ENCODE measurements around the gene BANP. TPM values are rescaled to one million over a fixed set of nuclear protein-coding genes. Genes with fewer than 3 reads are reported as not detected.
A peak's percentile ranks its signal among the peaks of the same experiment; 100 is the strongest.
"Not testable (repeated sequence)": the region's sequence is repeated elsewhere in the genome, so short reads cannot be mapped to it uniquely, and the experiment has no call there.

The BANP gene
- total and polyA plus RNA-seq, 2 donors from 2014 or later = 12.4 to 26.3 TPM

DNA sequence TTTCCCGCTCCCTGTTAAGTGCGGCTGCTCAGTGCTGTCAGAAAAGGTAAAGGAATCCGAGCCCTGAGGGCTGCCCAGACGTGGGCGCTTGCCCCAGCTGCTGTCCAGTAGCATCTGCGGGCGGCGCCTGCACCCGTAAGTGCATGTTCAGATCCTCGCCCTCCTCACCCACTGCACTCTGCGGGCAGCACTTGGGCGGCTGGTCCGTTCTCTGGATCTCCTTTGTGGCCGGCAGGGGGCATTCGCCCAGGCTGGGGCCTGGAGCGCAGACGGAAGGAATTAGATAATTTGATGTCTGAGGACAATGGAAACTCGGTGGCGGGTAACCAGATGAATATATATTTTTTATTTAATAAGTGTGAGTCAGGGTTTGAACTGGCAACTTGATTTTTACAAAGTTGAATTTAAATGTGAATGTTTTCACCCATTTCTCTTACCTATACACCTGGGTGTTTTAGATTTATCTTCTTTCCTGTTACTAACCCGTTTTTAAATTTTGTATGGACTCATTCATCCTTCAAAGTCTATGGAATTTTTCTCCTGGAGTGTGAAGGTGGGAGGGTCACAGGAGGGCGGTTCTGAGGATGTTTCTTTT lies 73.4 kb downstream of the BANP start:
- H3K4me1 ChIP-seq (ENCODE audit: control insufficient read depth in 2 of 3, insufficient read depth in 2 of 3, low read depth in 1 of 3, low read length in 3 of 3); H3K9ac ChIP-seq (ENCODE audit: low read length in 3 of 3); H3K27ac ChIP-seq (ENCODE audit: low read depth in 2 of 2, low read length in 2 of 2); FAIRE-seq; H3K36me3 ChIP-seq (ENCODE audit: control insufficient read depth in 2 of 3, insufficient read depth in 3 of 3, low read length in 3 of 3); H3K9me3 ChIP-seq (ENCODE audit: control insufficient read depth in 2 of 3, insufficient read depth in 1 of 3, low read length in 3 of 3); H3K4me3 ChIP-seq (ENCODE audit: low read length in 3 of 3); H3K27me3 ChIP-seq (ENCODE audit: control insufficient read depth, insufficient read depth, low read length); intact Hi-C loops (cut with DNase I): not testable (repeated sequence)
- DNase-seq = peak in 2 of 5 donors; percentile 54 to 60
- TF ChIP-seq, protein P1, sequence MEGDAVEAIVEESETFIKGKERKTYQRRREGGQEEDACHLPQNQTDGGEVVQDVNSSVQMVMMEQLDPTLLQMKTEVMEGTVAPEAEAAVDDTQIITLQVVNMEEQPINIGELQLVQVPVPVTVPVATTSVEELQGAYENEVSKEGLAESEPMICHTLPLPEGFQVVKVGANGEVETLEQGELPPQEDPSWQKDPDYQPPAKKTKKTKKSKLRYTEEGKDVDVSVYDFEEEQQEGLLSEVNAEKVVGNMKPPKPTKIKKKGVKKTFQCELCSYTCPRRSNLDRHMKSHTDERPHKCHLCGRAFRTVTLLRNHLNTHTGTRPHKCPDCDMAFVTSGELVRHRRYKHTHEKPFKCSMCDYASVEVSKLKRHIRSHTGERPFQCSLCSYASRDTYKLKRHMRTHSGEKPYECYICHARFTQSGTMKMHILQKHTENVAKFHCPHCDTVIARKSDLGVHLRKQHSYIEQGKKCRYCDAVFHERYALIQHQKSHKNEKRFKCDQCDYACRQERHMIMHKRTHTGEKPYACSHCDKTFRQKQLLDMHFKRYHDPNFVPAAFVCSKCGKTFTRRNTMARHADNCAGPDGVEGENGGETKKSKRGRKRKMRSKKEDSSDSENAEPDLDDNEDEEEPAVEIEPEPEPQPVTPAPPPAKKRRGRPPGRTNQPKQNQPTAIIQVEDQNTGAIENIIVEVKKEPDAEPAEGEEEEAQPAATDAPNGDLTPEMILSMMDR (IDR thresholded peaks at IDR 0.05; ENCODE audit: borderline replicate concordance, extremely low read depth, insufficient read depth) = peak; percentile 29

DNA sequence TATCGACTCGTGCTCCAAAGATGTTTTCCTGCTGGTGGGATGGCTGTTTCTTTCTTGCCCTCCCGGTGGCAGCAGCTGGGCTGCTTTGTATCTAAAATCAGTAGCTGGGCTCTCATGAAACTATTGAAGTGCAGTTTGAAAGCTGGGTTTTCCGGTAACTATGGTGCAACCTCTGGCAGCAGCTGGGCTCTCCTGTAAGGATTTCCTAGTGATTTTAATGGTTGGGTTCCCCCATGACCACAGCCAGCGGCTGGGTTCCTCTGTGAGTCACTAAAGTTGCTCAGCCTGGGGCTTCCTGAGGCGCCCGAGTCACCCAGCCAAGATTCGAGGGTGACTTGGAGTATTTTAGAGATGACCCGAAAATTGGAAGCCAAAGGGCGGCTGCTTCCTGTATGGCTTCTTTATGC lies 73.9 kb downstream of the BANP start:
- H3K36me3 ChIP-seq (ENCODE audit: control insufficient read depth in 2 of 3, insufficient read depth in 3 of 3, low read length in 3 of 3); intact Hi-C loops (cut with DNase I); H3K27ac ChIP-seq (ENCODE audit: low read depth in 2 of 2, low read length in 2 of 2); H3K27me3 ChIP-seq (ENCODE audit: control insufficient read depth, insufficient read depth, low read length); FAIRE-seq; H3K4me3 ChIP-seq (ENCODE audit: low read length in 3 of 3); H3K9me3 ChIP-seq (ENCODE audit: control insufficient read depth in 2 of 3, insufficient read depth in 1 of 3, low read length in 3 of 3); H3K4me1 ChIP-seq (ENCODE audit: control insufficient read depth in 2 of 3, insufficient read depth in 2 of 3, low read depth in 1 of 3, low read length in 3 of 3); H3K9ac ChIP-seq (ENCODE audit: low read length in 3 of 3): not testable (repeated sequence)
- DNase-seq = peak in 1 of 5 donors; percentile 50

DNA sequence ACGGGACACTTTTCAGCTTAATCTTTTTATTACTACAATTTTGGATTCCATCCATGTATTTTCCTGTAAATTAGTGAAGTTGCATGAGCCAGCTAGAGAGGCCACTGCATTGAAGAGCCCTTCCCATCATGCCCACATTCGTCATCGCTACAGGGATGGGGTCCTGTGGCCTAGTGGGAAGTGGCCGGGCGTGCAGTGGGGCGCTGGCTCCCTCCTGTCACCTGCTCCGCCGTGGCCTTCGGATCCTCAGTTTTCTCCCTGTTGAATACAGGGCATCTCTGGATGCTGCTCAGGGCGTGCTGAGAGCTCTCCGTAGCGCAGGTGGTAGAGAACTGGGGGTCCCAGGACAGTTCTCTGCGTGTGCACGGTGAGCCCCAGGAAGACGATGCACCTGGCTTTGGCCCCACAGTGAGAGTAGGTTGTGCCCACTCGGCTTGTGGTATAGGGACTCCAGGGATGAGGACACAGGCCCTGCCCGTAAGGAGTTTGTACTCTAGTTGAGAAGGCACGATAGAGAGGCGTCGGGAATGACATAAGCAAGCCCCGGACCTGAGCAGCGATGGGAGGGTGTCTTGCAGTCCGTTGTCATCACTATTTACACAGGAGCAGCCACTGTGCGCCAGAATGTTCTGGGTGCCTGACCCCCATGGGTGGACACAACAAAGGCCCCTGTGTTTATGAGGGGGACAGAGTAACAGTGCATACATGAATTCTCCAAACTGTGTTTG lies 74.8 kb downstream of the BANP start:
- FAIRE-seq; H3K9ac ChIP-seq (ENCODE audit: low read length in 3 of 3); intact Hi-C loops (cut with DNase I); H3K4me3 ChIP-seq (ENCODE audit: low read length in 3 of 3); H3K27me3 ChIP-seq (ENCODE audit: control insufficient read depth, insufficient read depth, low read length); H3K9me3 ChIP-seq (ENCODE audit: control insufficient read depth in 2 of 3, insufficient read depth in 1 of 3, low read length in 3 of 3); DNase-seq; H3K27ac ChIP-seq (ENCODE audit: low read depth in 2 of 2, low read length in 2 of 2); H3K4me1 ChIP-seq (ENCODE audit: control insufficient read depth in 2 of 3, insufficient read depth in 2 of 3, low read depth in 1 of 3, low read length in 3 of 3); H3K36me3 ChIP-seq (ENCODE audit: control insufficient read depth in 2 of 3, insufficient read depth in 3 of 3, low read length in 3 of 3): not testable (repeated sequence)

DNA sequence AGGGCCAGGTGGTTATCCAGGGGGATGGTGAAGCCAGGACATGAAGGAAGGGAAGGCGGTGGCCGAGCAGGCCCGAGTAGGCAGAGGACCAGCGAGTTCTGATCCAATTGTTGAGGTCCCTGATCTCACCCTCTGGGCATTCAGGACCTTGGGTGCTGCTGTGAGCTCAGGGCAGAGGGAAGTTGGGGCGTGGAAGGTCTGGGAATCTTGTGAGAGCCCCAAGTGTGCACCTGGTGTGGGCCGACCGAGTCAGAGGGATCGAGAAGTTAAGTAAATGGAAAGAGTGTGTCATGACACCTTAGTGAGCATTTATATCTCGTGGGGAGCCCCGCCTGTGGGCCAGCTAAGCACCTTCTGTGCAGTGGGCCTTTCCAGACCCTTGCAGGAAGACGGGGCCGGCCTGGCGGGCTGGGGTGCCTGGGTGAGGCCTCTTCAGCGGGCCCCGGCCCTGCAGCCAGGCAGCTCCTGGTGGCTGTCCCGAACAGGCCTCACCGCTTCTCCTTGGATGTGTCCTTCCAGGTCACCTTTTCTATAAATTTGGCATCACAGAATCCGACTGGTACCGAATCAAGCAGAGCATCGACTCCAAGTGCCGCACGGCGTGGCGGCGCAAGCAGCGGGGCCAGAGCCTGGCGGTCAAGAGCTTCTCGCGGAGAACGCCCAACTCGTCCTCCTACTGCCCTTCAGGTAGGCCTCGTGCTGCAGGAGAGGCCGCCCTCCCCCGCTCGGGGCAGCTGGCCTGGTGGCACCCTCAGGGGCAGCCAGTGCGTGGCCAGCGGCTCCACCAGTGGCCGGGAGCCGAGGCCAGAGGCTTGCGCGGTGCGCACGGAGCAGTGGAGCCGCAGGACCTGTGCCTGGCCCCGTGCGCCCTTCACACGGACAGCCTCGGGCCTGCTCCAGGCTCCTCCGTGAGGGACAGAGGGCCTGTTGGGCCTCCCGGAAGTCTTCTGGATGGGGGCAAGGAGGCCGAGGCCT lies 76.0 kb downstream of the BANP start:
- no peak overlapping the region for H3K27ac ChIP-seq (ENCODE audit: low read depth in 2 of 2, low read length in 2 of 2)
- H3K4me3 ChIP-seq (ENCODE audit: low read length in 3 of 3) = no peak overlapping the region
- intact Hi-C loops (cut with DNase I) = no loop called here
- no peak for FAIRE-seq
- H3K36me3 ChIP-seq (ENCODE audit: control insufficient read depth in 2 of 3, insufficient read depth in 3 of 3, low read length in 3 of 3) = peaks cover 0 to 2% (median 0%) of the 10 kb centered on the region in 3 donors
- H3K9me3 ChIP-seq (ENCODE audit: control insufficient read depth in 2 of 3, insufficient read depth in 1 of 3, low read length in 3 of 3) = no peaks in the 10 kb centered on the region
- peak in 1 of 5 donors; percentile 52 for DNase-seq
- H3K4me1 ChIP-seq (ENCODE audit: control insufficient read depth in 2 of 3, insufficient read depth in 2 of 3, low read depth in 1 of 3, low read length in 3 of 3) = no peaks in the 10 kb centered on the region
- TF ChIP-seq, protein P1 (IDR thresholded peaks at IDR 0.05; ENCODE audit: borderline replicate concordance, extremely low read depth, insufficient read depth) = no peak
- H3K27me3 ChIP-seq (ENCODE audit: control insufficient read depth, insufficient read depth, low read length) = no peaks in the 10 kb centered on the region
- no peak overlapping the region for H3K9ac ChIP-seq (ENCODE audit: low read length in 3 of 3)

DNA sequence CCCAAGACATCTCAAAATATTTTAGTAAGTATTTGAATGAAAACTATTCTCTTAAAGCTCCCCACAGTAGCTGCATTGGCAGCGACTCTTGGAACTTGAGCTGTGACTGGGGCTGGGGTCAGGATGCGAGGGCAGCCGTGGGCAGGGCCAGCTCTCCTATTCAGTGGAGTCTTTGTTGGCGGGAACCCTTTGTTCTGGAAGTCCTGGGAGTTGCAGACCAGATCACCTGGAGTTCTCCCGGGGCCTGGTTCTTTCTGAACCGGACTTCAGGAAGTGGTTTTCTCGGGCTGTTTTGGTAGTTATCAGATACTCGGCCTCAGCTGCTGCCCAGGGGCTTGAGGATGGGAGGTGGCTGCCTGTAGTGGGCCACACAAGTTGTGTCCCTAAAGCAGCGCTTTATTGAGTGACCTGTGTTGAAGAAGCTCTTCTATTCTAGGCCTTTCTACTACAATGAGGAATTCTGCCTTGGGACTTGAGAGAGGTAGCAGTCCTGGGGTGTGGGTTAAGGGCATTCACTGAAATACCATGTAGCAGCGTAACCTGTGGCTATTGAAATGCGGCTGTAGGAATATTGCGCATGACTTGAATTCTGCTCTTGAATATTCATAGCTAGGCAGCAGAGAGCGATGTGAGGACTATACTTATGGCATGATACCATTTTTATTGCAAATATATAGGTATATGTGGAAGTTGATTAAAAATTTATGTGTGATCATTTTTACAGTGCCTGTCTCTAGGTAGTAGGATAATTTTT lies 77.1 kb downstream of the BANP start:
- FAIRE-seq; H3K9me3 ChIP-seq (ENCODE audit: control insufficient read depth in 2 of 3, insufficient read depth in 1 of 3, low read length in 3 of 3); H3K4me1 ChIP-seq (ENCODE audit: control insufficient read depth in 2 of 3, insufficient read depth in 2 of 3, low read depth in 1 of 3, low read length in 3 of 3); H3K9ac ChIP-seq (ENCODE audit: low read length in 3 of 3); H3K36me3 ChIP-seq (ENCODE audit: control insufficient read depth in 2 of 3, insufficient read depth in 3 of 3, low read length in 3 of 3); intact Hi-C loops (cut with DNase I); H3K27me3 ChIP-seq (ENCODE audit: control insufficient read depth, insufficient read depth, low read length); H3K27ac ChIP-seq (ENCODE audit: low read depth in 2 of 2, low read length in 2 of 2); DNase-seq; H3K4me3 ChIP-seq (ENCODE audit: low read length in 3 of 3): not testable (repeated sequence)

Data from kidney (tissue), 14 donors.